GM23338 (cell line): ENCODE data around the gene EHF. TPM values are rescaled to one million over a fixed set of nuclear protein-coding genes. Genes with fewer than 3 reads are reported as not detected.
"Not testable (repeated sequence)": the region's sequence is repeated elsewhere in the genome, so short reads cannot be mapped to it uniquely, and the experiment has no call there.

Experiments used
- ATAC-seq: fragments of 200-7000 bp; cut with Tn5 transposase; 3 replicates; pipeline ENCODE4 v1.9.1; 2020
- DNase-seq: peaks from one replicate; pipeline ENCODE4 v3.0.0-alpha.2; 2015; ENCODE audit warnings: low spot score
- H2AFZ ChIP-seq: fragments of 200-600 bp; sonication (generic); 2 replicates; pipeline ENCODE4 v1.8.0; 2016; ENCODE audit warnings: antibody characterized with exemption, mild to moderate bottlenecking, moderate library complexity
- H3F3A ChIP-seq: fragments of 200-600 bp; sonication (generic); replicated peaks from 2 replicates; pipeline ENCODE4 v1.8.0; 2017; ENCODE audit warnings: antibody characterized with exemption, mixed run types, low read depth
- H3K27ac ChIP-seq: fragments of 200-600 bp; sonication (generic); 2 replicates; pipeline ENCODE4 v1.6.1; 2016; ENCODE audit warnings: low read depth
- H3K27me3 ChIP-seq: fragments of 200-600 bp; sonication (generic); 2 replicates; pipeline ENCODE4 v1.8.0; 2016; ENCODE audit warnings: mild to moderate bottlenecking, mixed run types, moderate library complexity; ENCODE audit not compliant: insufficient read depth
- H3K36me3 ChIP-seq: fragments of 200-600 bp; sonication (generic); 2 replicates; pipeline ENCODE4 v1.8.0; 2016; ENCODE audit warnings: mild to moderate bottlenecking; ENCODE audit not compliant: insufficient read depth
- H3K4me1 ChIP-seq: fragments of 200-600 bp; sonication (generic); 2 replicates; pipeline ENCODE4 v1.8.0; 2016; ENCODE audit warnings: mild to moderate bottlenecking, moderate library complexity; ENCODE audit not compliant: insufficient read depth
- H3K4me2 ChIP-seq: fragments of 200-600 bp; sonication (generic); 2 replicates; pipeline ENCODE4 v1.7.1; 2017; ENCODE audit warnings: mixed run types
- H3K4me3 ChIP-seq: fragments of 200-600 bp; sonication (generic); 2 replicates; pipeline ENCODE4 v1.6.1; 2016; ENCODE audit warnings: mixed run types
- H3K79me2 ChIP-seq: fragments of 200-600 bp; sonication (generic); replicated peaks from 2 replicates; pipeline ENCODE4 v1.8.0; 2017; ENCODE audit warnings: mild to moderate bottlenecking; ENCODE audit not compliant: insufficient read depth
- H3K9me2 ChIP-seq: fragments of 200-600 bp; sonication (generic); 2 replicates; pipeline ENCODE4 v1.8.0; 2017; ENCODE audit not compliant: insufficient read depth
- H4K20me1 ChIP-seq: fragments of 200-600 bp; sonication (generic); replicated peaks from 2 replicates; pipeline ENCODE4 v1.8.0; 2017; ENCODE audit warnings: mild to moderate bottlenecking; ENCODE audit not compliant: insufficient read depth
- H3K27ac Mint-ChIP-seq: 2 replicates; pipeline ENCODE4 v1.8.0; 2020; ENCODE audit warnings: inconsistent platforms, mild to moderate bottlenecking, moderate library complexity, mixed read lengths
- H3K27me3 Mint-ChIP-seq: 3 replicates; pipeline ENCODE4 v1.8.0; 2022; ENCODE audit warnings: low read depth, mild to moderate bottlenecking, moderate library complexity, mixed read lengths, inconsistent platforms; ENCODE audit not compliant: insufficient read depth, poor library complexity
- H3K36me3 Mint-ChIP-seq: 3 replicates; pipeline ENCODE4 v1.8.0; 2021; ENCODE audit warnings: low read depth, mild to moderate bottlenecking, inconsistent platforms, moderate library complexity, mixed read lengths
- H3K4me1 Mint-ChIP-seq: 3 replicates; pipeline ENCODE4 v1.8.0; 2020; ENCODE audit warnings: mild to moderate bottlenecking, inconsistent platforms, mixed read lengths
- H3K4me3 Mint-ChIP-seq: 3 replicates; pipeline ENCODE4 v1.8.0; 2021; ENCODE audit warnings: moderate library complexity, mild to moderate bottlenecking, inconsistent platforms, mixed read lengths
- H3K9me3 Mint-ChIP-seq: 3 replicates; pipeline ENCODE4 v1.8.0; 2020; ENCODE audit warnings: moderate library complexity, mild to moderate bottlenecking, inconsistent platforms, mixed read lengths
- CREB1 ChIP-seq: fragments of 250-450 bp; sonication (Bioruptor Pico); IDR thresholded peaks from 2 replicates; pipeline ENCODE4 v1.5.0; 2020; ENCODE audit warnings: low read depth, mild to moderate bottlenecking, moderate library complexity
- ETS1 ChIP-seq: IDR thresholded peaks from 2 replicates; pipeline ENCODE4 v1.6.1; 2016; ENCODE audit warnings: antibody characterized with exemption
- EZH2phosphoT487 ChIP-seq: fragments of 200-600 bp; sonication (generic); IDR thresholded peaks from one replicate; pipeline ENCODE4 v1.8.1; 2018; ENCODE audit warnings: antibody characterized with exemption; ENCODE audit not compliant: unreplicated experiment
- NANOG ChIP-seq: IDR thresholded peaks from 2 replicates; pipeline ENCODE4 v1.6.1; 2016; ENCODE audit warnings: antibody characterized with exemption, borderline replicate concordance
- ZNF114 ChIP-seq: fragments of 250-450 bp; sonication (Bioruptor Pico); IDR thresholded peaks from 2 replicates; pipeline ENCODE4 v1.5.0; 2020; ENCODE audit warnings: mild to moderate bottlenecking, moderate library complexity
- ZNF331 ChIP-seq: fragments of 250-450 bp; sonication (Bioruptor Pico); IDR thresholded peaks from 2 replicates; pipeline ENCODE4 v1.5.0; 2020; ENCODE audit warnings: low read depth, mild to moderate bottlenecking, moderate library complexity
- ZNF462 ChIP-seq: fragments of 250-450 bp; sonication (Bioruptor Pico); IDR thresholded peaks from 2 replicates; pipeline ENCODE4 v1.5.0; 2020; ENCODE audit warnings: mild to moderate bottlenecking, moderate library complexity
- polyA plus RNA-seq: library from polyadenylated mRNA; unstranded; fragments of >200 nt; fragmentation: Nextera tagmentation; extraction: Ambion mirVana; gene quantifications from 2 replicates; pipeline ENCODE4 v1.2.1, GENCODE V29; 2016
- total RNA-seq: library from RNA; depleted of rRNA; stranded (reverse); fragments of >200 nt; shearing (Covaris generic); gene quantifications from 2 replicates; pipeline ENCODE4 v1.2.3, GENCODE V29; 2014

EHF gene
- total and polyA plus RNA-seq, 2 experiments from 2014 or later = not detected

DNA sequence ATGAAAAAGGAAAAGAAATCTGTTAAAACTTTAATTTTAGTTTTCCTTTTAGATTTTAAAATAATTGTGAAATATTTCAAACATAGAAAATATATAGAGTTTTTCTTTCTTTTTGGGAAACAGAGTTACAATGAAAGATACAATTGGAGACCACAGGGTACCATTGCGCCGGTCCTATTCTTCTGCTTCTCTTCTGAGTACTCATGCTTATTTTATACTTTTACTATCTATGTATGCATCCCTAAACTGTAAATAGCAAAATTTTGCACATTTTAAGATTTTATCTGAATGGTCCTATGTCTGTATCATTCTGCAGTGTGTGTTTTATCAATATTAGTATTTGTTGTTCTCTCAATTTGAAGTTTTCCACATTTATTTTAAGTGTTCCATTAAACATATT, 65.0 kb downstream of the EHF start (continued):
- TF ChIP-seq ZNF462 = no peak
- no peak for TF ChIP-seq ZNF114 (CRISPR knock-in tag)
- no peak for TF ChIP-seq ZNF331 (CRISPR knock-in tag)
- TF ChIP-seq EZH2phosphoT487 = no peak
- no peak for TF ChIP-seq NANOG
- TF ChIP-seq ETS1 = no peak
- no peak for TF ChIP-seq CREB1 (CRISPR knock-in tag)

DNA sequence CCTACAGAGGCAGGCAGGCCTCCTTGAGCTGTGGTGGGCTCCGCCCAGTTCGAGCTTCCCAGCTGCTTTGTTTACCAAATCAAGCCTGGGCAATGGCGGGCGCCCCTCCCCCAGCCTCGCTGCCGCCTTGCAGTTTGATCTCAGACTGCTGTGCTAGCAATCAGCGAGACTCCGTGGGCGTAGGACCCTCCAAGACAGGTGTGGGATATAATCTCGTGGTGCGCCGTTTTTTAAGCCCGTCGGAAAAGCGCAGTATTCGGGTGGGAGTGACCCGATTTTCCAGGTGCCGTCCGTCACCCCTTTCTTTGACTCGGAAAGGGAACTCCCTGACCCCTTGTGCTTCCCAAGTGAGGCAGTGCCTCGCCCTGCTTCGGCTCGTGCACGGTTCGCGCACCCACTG, 71.4 kb downstream of the EHF start:
- Mint-ChIP-seq H3K27ac (peak overlapping the region; percentile 88; the same call in 1 of the 2 replicates), H3K9me3 (peaks cover 16% of the 10 kb centered on the region), H3K4me3 (peak overlapping the region; percentile 77), H3K36me3 (peaks cover 18% of the 10 kb centered on the region; the same call in 2 of the 3 replicates)
- Histone ChIP-seq H3K79me2 (peaks cover 46% of the 10 kb centered on the region), H3K4me3 (peak overlapping the region; percentile 73), H3K27ac (peak overlapping the region; percentile 66; the same call in 1 of the 2 replicates)
- H3K9me2 ChIP-seq, H3K4me1 ChIP-seq, H3K4me1 Mint-ChIP-seq, DNase-seq, H3K27me3 ChIP-seq, H2AFZ ChIP-seq, H4K20me1 ChIP-seq, H3F3A ChIP-seq, H3K36me3 ChIP-seq, H3K27me3 Mint-ChIP-seq, H3K4me2 ChIP-seq, ATAC-seq: not testable (repeated sequence)
